GM21390 (cell line): ENCODE data around the gene SLC44A1.
"Not testable (repeated sequence)": the region's sequence is repeated elsewhere in the genome, so short reads cannot be mapped to it uniquely, and the experiment has no call there.

ENCODE experiments used
- ATAC-seq: cut with Tn5 transposase; IDR thresholded peaks from one replicate; pipeline ENCODE4 v1.9.1; 2021; ENCODE audit not compliant: unreplicated experiment

SLC44A1 gene

GRCh38 chr9:105242062-105242461 is 2.4 kb upstream of the SLC44A1 start:
- ATAC-seq, result no peak

DNA sequence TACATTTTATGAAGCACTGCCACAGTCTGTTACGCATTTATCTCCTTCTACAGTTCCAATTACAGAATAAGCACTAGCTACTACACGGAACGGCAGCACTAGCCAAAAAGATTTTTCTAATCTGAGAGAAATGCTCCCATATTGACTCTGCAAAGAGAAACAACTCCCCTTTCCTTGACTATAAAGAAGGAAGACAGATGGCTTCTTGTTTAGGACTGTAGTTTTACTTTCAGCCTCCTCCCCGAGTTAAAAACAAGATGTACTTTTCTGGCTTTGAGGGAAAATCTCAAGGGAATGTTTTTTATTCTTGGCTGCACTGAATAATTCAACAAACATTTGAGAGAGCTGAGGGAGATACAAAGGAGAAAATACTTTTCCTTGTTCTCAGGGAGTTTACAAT is 1.9 kb upstream of the SLC44A1 start:
- no peak for ATAC-seq

- no peak for ATAC-seq
Measured at GRCh38 chr9:105243015-105243686, 1.3 kb upstream of the SLC44A1 start.

DNA sequence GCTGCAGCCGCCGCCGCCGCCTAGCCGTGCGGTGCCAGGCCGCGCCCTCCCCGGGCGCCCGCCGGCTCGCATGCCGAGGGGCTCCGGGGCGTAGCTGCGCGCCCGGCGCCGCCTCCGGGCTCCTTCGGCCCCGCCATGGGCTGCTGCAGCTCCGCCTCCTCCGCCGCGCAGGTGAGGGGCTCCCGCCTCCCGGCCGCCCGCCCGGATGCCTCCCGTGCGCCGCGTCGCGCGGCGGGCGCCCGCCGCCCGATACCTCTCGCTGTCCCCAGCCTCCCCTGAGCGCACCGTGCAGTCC is 230 bp downstream of the SLC44A1 start:
- peak; percentile 58 for ATAC-seq

DNA sequence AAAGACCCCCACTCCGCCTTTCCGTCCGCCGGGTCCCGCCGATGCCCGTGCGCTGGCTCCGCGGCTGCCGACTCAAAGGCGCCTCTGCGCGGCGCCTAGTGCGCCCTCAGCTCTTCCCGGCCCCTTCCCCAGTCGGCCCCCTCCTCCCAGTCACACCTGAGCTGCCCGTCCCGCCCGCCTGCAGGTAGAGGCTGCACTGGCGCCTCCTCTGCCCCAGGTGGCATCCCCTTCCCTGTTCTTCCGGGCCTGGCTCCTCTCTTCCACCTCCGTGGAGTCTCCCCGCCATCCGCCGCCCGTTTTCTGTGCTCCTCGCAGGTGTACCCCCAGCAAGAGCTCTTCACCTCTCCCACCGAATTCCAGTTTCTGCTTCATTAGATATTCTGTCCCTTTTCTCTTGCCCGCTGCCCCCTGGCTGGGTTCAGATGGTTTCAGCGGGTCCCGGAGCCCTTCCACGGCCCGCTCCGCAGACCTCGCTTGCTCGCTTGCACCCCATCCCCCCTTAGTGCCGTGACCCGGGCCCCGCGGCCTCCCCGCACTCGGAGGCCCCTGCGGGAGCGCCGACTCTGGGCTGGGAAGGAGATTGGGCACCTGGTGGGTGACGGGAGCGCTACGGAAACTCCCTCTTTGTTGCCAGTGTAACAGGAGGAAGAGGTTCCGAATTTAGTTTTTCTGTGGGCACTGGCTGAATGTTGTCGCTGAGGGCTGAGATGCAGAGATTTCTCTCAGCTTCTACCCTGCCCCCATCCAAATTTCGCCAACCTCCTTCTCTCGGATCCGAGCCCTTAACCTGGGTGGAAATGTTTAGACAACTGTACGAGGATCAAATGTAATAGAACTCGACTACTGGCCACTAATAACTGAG is 809 bp downstream of the SLC44A1 start:
- ATAC-seq, result peak; percentile 13

- ATAC-seq, result no peak
Measured at GRCh38 chr9:105245891-105246161, 1.4 kb downstream of the SLC44A1 start.

DNA sequence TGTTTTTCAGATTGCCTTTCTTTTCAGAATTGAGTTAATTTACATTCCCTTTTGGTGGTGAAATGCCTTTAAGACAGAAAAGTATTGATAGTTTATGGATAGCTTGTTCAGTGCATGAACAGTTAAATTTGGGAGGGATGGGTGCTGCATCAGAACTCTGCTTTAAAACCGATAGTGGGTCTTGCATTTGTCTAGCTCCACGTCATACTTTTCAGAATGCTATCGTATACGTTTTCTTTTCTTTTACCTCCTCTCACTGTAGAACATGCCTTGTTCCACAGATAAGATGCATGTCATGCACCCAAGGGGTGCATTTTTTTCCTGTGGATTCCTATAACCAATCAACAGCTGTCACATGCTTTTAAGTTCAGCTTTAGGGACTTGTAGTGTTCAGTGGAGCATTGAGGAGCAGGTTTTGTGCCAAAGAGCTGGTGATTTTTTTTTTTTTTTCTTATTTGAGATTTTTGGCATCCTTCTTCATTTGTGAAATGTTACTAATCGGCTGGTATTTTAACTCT is 2.3 kb downstream of the SLC44A1 start:
- no peak for ATAC-seq

DNA sequence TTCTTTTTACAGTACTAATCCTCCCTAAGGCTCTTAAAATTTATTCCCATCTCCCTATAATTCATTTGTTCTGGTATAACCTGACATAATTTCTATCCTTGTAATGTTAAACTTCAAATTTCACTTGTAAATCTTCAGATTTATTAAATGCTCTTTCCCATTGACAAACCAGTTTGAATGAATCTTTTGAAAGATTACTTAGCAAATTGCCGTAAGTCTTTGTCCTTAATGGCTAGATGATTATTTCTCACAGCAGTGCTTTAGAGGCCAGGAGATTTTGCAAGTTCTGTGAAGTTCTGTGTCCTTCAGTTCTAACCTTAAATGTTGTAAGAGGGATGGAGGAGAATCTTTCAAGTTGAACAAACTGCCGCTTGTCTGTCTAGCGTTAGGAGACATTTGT is 4.2 kb downstream of the SLC44A1 start:
- no peak for ATAC-seq

GRCh38 chr9:105251133-105251532 is 6.7 kb downstream of the SLC44A1 start:
- no peak for ATAC-seq

GRCh38 chr9:105251733-105252404 is 7.4 kb downstream of the SLC44A1 start:
- ATAC-seq, result no peak

DNA sequence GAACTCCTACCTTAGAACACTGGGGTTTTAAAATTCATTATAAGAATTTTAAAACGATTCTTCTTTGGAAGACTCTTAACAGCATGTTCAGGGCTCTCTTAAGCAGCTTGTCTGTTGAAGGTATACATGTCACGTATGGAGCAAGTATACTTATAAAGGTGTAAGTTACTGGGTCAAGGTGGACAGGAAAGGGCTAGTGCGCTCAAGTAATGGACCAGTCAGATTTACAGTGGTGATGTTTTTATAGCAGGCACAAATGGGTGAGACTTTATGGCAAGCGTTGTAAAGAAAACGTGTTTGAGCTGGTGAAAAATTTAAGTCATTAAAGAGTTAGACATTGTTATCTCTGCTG is 7.9 kb downstream of the SLC44A1 start:
- ATAC-seq, result no peak

DNA sequence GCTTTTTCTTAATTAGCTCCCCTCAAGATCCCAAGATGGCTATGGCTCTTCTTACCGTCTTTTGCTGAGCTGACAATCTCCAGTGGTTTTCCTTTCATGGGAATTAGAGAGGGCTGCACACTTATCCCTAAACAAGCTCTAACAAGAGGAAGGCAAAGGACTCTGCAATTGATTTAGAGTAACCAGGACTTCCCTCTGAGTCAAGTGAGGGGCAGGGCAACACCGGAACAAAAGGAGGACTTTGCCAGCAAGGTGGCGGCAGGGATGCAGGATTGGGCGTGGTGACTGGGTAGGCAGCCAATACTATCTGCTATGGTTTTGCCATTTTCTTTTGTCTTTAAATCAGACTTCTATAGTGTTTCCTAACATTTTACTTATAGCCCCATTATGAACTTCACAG is 9.8 kb downstream of the SLC44A1 start:
- no peak for ATAC-seq

GRCh38 chr9:105255421-105255820 is 11.0 kb downstream of the SLC44A1 start:
- no peak for ATAC-seq

DNA sequence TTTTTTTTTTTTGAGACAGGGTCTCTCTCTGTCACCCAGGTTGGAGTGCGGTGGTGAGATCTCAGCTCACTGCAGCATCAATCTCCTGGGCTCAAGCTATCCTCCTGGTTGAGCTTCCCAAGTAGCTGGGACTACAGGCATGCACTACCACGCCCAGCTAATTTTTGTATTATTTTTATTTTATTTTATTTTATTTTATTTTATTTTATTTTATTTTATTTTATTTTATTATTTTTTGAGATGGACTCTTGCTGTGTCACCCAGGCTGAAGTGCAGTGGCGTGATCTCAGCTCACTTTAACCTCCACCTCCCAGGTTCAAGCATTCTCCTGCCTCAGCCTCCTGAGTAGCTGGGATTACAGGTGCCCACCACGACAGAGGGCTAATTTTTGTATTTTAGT is 12.1 kb downstream of the SLC44A1 start:
- ATAC-seq, result not testable (repeated sequence)

- ATAC-seq, result no peak
Measured at GRCh38 chr9:105257809-105258208, 13.4 kb downstream of the SLC44A1 start.

DNA sequence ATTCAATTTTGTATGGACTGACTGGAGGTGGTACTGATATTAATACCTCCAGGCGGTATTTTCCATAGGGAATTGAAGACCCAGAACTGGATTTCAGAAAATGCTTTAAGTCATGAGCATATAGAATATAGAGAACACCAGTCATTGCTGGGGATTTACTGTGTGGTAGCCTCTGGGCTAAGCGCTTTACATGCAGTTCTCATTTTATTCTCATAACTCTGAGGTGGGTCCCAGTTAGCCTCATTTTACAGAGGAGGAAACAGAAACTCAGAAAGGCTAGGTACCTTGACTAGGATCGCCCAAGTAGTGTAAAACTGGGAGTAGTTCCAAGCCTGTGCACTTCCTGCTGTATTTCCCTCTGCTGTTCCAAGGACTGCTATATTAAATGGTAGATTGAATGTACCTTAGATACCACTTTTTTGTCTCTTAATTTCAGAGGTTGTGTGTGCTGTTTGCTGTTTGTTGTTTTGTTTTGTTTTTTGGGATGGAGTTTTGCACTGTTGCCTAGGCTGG is 13.8 kb downstream of the SLC44A1 start:
- peak; percentile 35 for ATAC-seq

DNA sequence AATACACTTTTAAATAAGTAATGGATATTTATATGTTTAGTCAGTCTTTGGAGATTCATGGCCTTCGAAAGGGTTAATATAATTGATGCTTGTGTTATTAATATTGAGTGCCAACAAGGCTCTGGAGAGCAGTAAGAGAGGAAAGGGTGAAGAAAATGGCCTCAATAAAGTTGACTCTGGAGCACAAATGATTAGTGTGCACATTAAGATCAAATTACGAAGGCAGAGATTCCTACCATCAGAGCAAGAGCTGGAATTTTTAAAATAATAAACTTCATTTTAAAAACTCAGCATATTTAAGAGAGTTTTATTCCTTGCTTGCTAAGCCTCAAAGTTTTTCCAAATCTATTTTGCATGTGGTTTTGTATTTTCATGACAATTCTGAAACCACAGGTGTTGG is 14.8 kb downstream of the SLC44A1 start:
- peak; percentile 10 for ATAC-seq

- ATAC-seq, result peak; percentile 32
Measured at GRCh38 chr9:105259731-105260612, 15.5 kb downstream of the SLC44A1 start.

DNA sequence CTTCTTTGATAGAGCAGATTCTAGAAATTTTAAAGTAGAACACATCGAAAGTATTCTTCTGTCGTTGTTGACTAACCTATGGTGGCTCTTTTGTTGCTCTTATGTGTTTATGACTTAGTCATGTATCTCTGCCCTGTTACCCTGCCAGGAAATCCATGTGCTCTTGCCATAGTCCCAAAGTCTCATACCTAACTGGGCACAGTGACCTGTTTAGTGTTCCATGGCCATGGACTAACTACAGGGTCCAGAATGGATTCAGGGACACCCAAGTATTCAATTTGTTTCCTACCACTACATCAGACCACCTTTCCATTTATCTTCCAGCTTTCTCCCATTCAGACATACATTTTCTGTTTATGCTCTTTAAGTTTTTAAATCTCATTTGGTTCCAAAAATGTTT is 18.0 kb downstream of the SLC44A1 start:
- ATAC-seq, result no peak

DNA sequence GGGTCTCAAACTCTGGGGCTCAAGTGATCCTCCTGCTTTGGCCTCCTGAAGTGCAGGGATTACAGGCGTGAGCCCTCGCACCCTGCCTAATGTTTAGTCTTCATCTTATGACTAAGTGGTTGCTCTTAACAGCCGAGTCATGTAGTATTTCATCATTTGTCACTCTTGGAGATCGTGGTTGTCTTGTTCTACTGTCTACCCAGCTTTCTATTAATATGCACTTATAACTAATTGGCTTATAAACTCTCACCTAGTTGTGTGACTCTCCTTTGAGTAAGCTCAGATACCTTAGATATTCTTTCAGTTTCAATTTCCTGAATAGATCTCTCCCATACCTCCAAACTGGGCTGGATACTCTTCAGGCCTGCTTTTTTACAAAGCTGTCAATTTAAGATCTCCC is 19.9 kb downstream of the SLC44A1 start:
- no peak for ATAC-seq

GRCh38 chr9:105268254-105268653 is 23.8 kb downstream of the SLC44A1 start:
- not testable (repeated sequence) for ATAC-seq
